Mucosa of rectum (tissue), 2 donors: ENCODE results near the gene PAN3.

ENCODE experiments used
- H3K27ac ChIP-seq, 2 donors: one replicate each; pipeline ENCODE4 v1.7.0; 2013; ENCODE audit warnings: inconsistent platforms in 2 of 2, low read depth in 2 of 2, low read length in 2 of 2
- H3K27me3 ChIP-seq, 2 donors: one replicate each; pipeline ENCODE4 v1.7.0; 2013; ENCODE audit warnings: low read length in 2 of 2; ENCODE audit not compliant: control insufficient read depth in 2 of 2, insufficient read depth in 2 of 2
- H3K36me3 ChIP-seq, 2 donors: one replicate each; pipeline ENCODE4 v1.7.0; 2013; ENCODE audit warnings: low read length in 2 of 2; ENCODE audit not compliant: control insufficient read depth in 2 of 2, insufficient read depth in 2 of 2
- H3K4me1 ChIP-seq, 2 donors: one replicate each; pipeline ENCODE4 v1.7.0; 2013; ENCODE audit warnings: low read length in 2 of 2, mild to moderate bottlenecking in 1 of 2; ENCODE audit not compliant: control insufficient read depth in 2 of 2, insufficient read depth in 2 of 2
- H3K4me3 ChIP-seq, 2 donors: one replicate each; pipeline ENCODE4 v1.7.0; 2013; ENCODE audit warnings: low read length in 2 of 2
- H3K9ac ChIP-seq, 2 donors: one replicate each; pipeline ENCODE4 v1.7.0; 2013; ENCODE audit warnings: low read length in 2 of 2, low read depth in 1 of 2, mild to moderate bottlenecking in 1 of 2
- H3K9me3 ChIP-seq, 2 donors: one replicate each; pipeline ENCODE4 v1.7.0; 2013; ENCODE audit warnings: low read length in 2 of 2; ENCODE audit not compliant: control insufficient read depth in 2 of 2
- donor health status: healthy.
- donor health status: Normal muscosa, but diverticular disease.

The PAN3 gene

GRCh38 chr13:28282451-28282850 is 144.1 kb downstream of the PAN3 start:
- H3K4me1 ChIP-seq = no peaks in the 10 kb centered on the region
- no peak overlapping the region for H3K9ac ChIP-seq
- no peaks in the 10 kb centered on the region for H3K9me3 ChIP-seq
- peaks cover 9 to 33% of the 10 kb centered on the region in 2 donors for H3K36me3 ChIP-seq
- H3K4me3 ChIP-seq = no peak overlapping the region
- H3K27ac ChIP-seq = no peak overlapping the region
- H3K27me3 ChIP-seq = no peaks in the 10 kb centered on the region

- Histone ChIP-seq H3K4me1 (no peaks in the 10 kb centered on the region), H3K36me3 (peaks cover 6 to 30% of the 10 kb centered on the region in 2 donors), H3K9me3 (no peaks in the 10 kb centered on the region)
Measured at GRCh38 chr13:28283600-28283999, 145.3 kb downstream of the PAN3 start.

GRCh38 chr13:28286263-28286662 is 147.9 kb downstream of the PAN3 start:
- H3K27ac ChIP-seq = no peak overlapping the region
- no peaks in the 10 kb centered on the region for H3K27me3 ChIP-seq
- H3K4me3 ChIP-seq = no peak overlapping the region
- no peak overlapping the region for H3K9ac ChIP-seq
- H3K36me3 ChIP-seq = peaks cover 11 to 22% of the 10 kb centered on the region in 2 donors
- H3K4me1 ChIP-seq = no peaks in the 10 kb centered on the region
- no peaks in the 10 kb centered on the region for H3K9me3 ChIP-seq

More at GRCh38 chr13:28283600-28283999, 145.3 kb downstream of the PAN3 start:
- no peaks in the 10 kb centered on the region for H3K27me3 ChIP-seq
- H3K4me3 ChIP-seq = no peak overlapping the region
- no peak overlapping the region for H3K9ac ChIP-seq
- H3K27ac ChIP-seq = no peak overlapping the region

- Histone ChIP-seq H3K9ac (no peak overlapping the region), H3K36me3 (peaks cover 12 to 14% of the 10 kb centered on the region in 2 donors), H3K27ac (no peak overlapping the region), H3K4me3 (no peak overlapping the region), H3K27me3 (no peaks in the 10 kb centered on the region), H3K9me3 (no peaks in the 10 kb centered on the region), H3K4me1 (no peaks in the 10 kb centered on the region)
Measured at GRCh38 chr13:28297341-28297740, 159.0 kb downstream of the PAN3 start.

GRCh38 chr13:28299916-28300315 is 161.6 kb downstream of the PAN3 start:
- Histone ChIP-seq H3K27me3 (no peaks in the 10 kb centered on the region), H3K9me3 (no peaks in the 10 kb centered on the region), H3K4me3 (no peak overlapping the region), H3K27ac (no peak overlapping the region), H3K9ac (no peak overlapping the region), H3K4me1 (no peaks in the 10 kb centered on the region), H3K36me3 (peaks cover 0 to 4% of the 10 kb centered on the region in 2 donors)

GRCh38 chr13:28301839-28302238 is 163.5 kb downstream of the PAN3 start:
- Histone ChIP-seq H3K4me1 (no peaks in the 10 kb centered on the region), H3K4me3 (no peak overlapping the region), H3K27ac (no peak overlapping the region), H3K9me3 (no peaks in the 10 kb centered on the region), H3K36me3 (no peaks in the 10 kb centered on the region), H3K9ac (no peak overlapping the region), H3K27me3 (no peaks in the 10 kb centered on the region)

GRCh38 chr13:28306325-28306724 is 168.0 kb downstream of the PAN3 start:
- H3K27me3 ChIP-seq = no peaks in the 10 kb centered on the region
- no peaks in the 10 kb centered on the region for H3K9me3 ChIP-seq
- H3K9ac ChIP-seq = no peak overlapping the region
- no peaks in the 10 kb centered on the region for H3K36me3 ChIP-seq
- no peak overlapping the region for H3K4me3 ChIP-seq
- H3K27ac ChIP-seq = no peak overlapping the region
- no peaks in the 10 kb centered on the region for H3K4me1 ChIP-seq

GRCh38 chr13:28313579-28313978 is 175.2 kb downstream of the PAN3 start:
- peaks cover 0 to 2% of the 10 kb centered on the region in 2 donors for H3K27me3 ChIP-seq
- H3K4me1 ChIP-seq = no peaks in the 10 kb centered on the region
- H3K4me3 ChIP-seq = no peak overlapping the region
- no peak overlapping the region for H3K27ac ChIP-seq
- H3K36me3 ChIP-seq = no peaks in the 10 kb centered on the region
- H3K9ac ChIP-seq = no peak overlapping the region
- no peaks in the 10 kb centered on the region for H3K9me3 ChIP-seq

GRCh38 chr13:28314879-28315278 is 176.5 kb downstream of the PAN3 start:
- Histone ChIP-seq H3K4me1 (no peaks in the 10 kb centered on the region), H3K9me3 (no peaks in the 10 kb centered on the region), H3K4me3 (no peak overlapping the region), H3K27ac (no peak overlapping the region), H3K9ac (no peak overlapping the region), H3K27me3 (peaks cover 0 to 2% of the 10 kb centered on the region in 2 donors), H3K36me3 (no peaks in the 10 kb centered on the region)

GRCh38 chr13:28316129-28316528 is 177.8 kb downstream of the PAN3 start:
- Histone ChIP-seq H3K27ac (no peak overlapping the region), H3K27me3 (peaks cover 0 to 2% of the 10 kb centered on the region in 2 donors), H3K4me3 (no peak overlapping the region), H3K9me3 (no peaks in the 10 kb centered on the region), H3K9ac (no peak overlapping the region), H3K4me1 (no peaks in the 10 kb centered on the region), H3K36me3 (no peaks in the 10 kb centered on the region)

GRCh38 chr13:28316836-28317235 is 178.5 kb downstream of the PAN3 start:
- no peak overlapping the region for H3K27ac ChIP-seq
- no peaks in the 10 kb centered on the region for H3K9me3 ChIP-seq
- no peak overlapping the region for H3K4me3 ChIP-seq
- no peaks in the 10 kb centered on the region for H3K4me1 ChIP-seq
- no peaks in the 10 kb centered on the region for H3K36me3 ChIP-seq
- H3K9ac ChIP-seq = no peak overlapping the region
- peaks cover 0 to 2% of the 10 kb centered on the region in 2 donors for H3K27me3 ChIP-seq
